ENCODE data around the gene KRTCAP3. TPM values are rescaled to one million over a fixed set of nuclear protein-coding genes. Genes with fewer than 3 reads are reported as not detected.
"Not testable (repeated sequence)": the region's sequence is repeated elsewhere in the genome, so short reads cannot be mapped to it uniquely, and the experiment has no call there.

Gene KRTCAP3
- total RNA-seq, 1 donor, result 0.72 TPM

DNA sequence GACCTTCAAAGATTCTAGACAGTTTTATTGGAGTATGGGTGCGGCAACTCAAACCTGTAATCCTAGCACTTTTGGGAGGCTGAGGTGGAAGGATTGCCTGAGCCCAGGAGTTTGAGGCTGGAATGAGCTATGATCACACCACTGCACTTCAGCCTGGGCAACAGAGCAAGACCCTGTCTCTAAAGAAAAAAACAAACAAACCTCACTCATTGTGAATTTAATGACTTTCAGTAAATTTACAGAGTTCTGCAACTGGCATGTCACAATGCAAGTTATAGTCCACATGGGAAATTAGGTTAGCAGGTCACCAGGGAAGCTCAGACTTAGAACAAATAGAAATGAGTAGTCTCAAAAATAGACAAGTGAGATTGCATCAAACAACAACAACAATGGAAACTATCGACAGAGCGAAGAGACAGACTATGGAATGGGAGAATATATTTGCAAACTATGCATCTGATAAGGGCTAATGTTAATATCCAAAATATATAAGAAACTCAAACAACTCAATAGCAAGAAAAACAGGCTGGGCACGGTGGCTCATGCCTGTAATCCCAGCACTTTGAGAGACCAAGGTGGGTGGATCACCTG is 20.4 kb upstream of the KRTCAP3 start:
- no peak overlapping the region for H3K4me2 ChIP-seq (ENCODE audit: insufficient read depth, low read length)
- H3K79me2 ChIP-seq (ENCODE audit: insufficient read depth, low read length), result no peaks in the 10 kb centered on the region
- H3K36me3 ChIP-seq (ENCODE audit: insufficient read depth, low read length), result no peaks in the 10 kb centered on the region
- no peak for DNase-seq (ENCODE audit: insufficient read length, low spot score, missing footprints)
- H2AFZ ChIP-seq (ENCODE audit: low read length), result no peak overlapping the region
- no peaks in the 10 kb centered on the region for H4K20me1 ChIP-seq (ENCODE audit: insufficient read depth, low read length)
- no peak overlapping the region for H3K4me3 ChIP-seq (ENCODE audit: insufficient read depth, low read length)
- no peaks in the 10 kb centered on the region for H3K4me1 ChIP-seq (ENCODE audit: insufficient read depth, low read length)
- H3K27ac ChIP-seq (ENCODE audit: low read depth, low read length), result no peak overlapping the region
- no peaks in the 10 kb centered on the region for H3K9me3 ChIP-seq (ENCODE audit: low read depth, low read length)
- TF ChIP-seq, protein P1, sequence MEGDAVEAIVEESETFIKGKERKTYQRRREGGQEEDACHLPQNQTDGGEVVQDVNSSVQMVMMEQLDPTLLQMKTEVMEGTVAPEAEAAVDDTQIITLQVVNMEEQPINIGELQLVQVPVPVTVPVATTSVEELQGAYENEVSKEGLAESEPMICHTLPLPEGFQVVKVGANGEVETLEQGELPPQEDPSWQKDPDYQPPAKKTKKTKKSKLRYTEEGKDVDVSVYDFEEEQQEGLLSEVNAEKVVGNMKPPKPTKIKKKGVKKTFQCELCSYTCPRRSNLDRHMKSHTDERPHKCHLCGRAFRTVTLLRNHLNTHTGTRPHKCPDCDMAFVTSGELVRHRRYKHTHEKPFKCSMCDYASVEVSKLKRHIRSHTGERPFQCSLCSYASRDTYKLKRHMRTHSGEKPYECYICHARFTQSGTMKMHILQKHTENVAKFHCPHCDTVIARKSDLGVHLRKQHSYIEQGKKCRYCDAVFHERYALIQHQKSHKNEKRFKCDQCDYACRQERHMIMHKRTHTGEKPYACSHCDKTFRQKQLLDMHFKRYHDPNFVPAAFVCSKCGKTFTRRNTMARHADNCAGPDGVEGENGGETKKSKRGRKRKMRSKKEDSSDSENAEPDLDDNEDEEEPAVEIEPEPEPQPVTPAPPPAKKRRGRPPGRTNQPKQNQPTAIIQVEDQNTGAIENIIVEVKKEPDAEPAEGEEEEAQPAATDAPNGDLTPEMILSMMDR (IDR thresholded peaks at IDR 0.05; ENCODE audit: extremely low read depth, low read depth, low read length), result no peak
- no peaks in the 10 kb centered on the region for H3K27me3 ChIP-seq (ENCODE audit: insufficient read depth, low read length)

DNA sequence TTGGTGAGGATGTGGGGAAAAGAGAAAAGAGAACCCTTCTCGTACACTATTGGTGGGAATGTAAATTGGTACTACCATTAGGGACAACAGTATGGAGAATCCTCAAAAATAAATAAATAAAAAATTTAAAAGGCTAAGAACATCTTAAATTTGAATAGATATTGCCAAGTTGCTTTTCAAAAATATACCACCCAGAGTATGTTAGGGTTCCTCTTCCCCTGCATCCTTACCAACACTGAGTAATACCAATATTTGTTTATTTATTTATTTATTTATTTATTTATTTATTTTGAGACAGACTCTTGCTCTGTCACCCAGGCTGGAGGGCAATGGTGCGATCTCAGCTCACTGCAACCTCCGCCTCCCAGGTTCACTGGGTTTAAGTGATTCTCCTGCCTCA is 19.2 kb upstream of the KRTCAP3 start:
- Histone ChIP-seq H3K4me2 (ENCODE audit: insufficient read depth, low read length) (no peak overlapping the region), H3K79me2 (ENCODE audit: insufficient read depth, low read length) (no peaks in the 10 kb centered on the region), H3K36me3 (ENCODE audit: insufficient read depth, low read length) (no peaks in the 10 kb centered on the region), H3K4me3 (ENCODE audit: insufficient read depth, low read length) (no peak overlapping the region), H2AFZ (ENCODE audit: low read length) (no peak overlapping the region), H3K4me1 (ENCODE audit: insufficient read depth, low read length) (peaks cover 5% of the 10 kb centered on the region), H3K9me3 (ENCODE audit: low read depth, low read length) (no peaks in the 10 kb centered on the region), H3K27me3 (ENCODE audit: insufficient read depth, low read length) (no peaks in the 10 kb centered on the region), H4K20me1 (ENCODE audit: insufficient read depth, low read length) (no peaks in the 10 kb centered on the region), H3K27ac (ENCODE audit: low read depth, low read length) (no peak overlapping the region)
- DNase-seq (ENCODE audit: insufficient read length, low spot score, missing footprints), result no peak
- TF ChIP-seq, protein P1 (IDR thresholded peaks at IDR 0.05; ENCODE audit: extremely low read depth, low read depth, low read length), result no peak

DNA sequence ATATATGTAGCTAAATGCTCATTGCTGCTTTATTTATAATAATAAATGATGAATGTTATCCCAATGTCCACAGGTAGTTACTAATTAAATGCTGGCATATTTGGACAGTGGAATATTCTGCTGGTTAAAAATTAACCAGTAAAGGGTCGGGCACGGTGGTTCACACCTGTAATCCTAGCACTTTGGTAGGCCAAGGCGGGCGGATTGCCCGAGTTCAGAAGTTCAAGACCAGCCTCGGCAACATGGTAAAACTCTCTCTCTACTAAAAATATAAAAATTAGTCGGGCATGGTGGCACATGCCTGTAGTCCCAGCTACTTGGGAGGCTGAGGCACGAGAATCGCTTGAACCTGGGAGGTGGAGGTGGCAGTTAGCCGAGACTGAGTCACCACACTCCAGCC is 17.1 kb upstream of the KRTCAP3 start:
- not testable (repeated sequence) for H3K27me3 ChIP-seq (ENCODE audit: insufficient read depth, low read length); H3K9me3 ChIP-seq (ENCODE audit: low read depth, low read length); DNase-seq (ENCODE audit: insufficient read length, low spot score, missing footprints); H3K36me3 ChIP-seq (ENCODE audit: insufficient read depth, low read length); H2AFZ ChIP-seq (ENCODE audit: low read length); H3K4me3 ChIP-seq (ENCODE audit: insufficient read depth, low read length); H3K4me2 ChIP-seq (ENCODE audit: insufficient read depth, low read length); H3K27ac ChIP-seq (ENCODE audit: low read depth, low read length)
- Histone ChIP-seq H3K4me1 (ENCODE audit: insufficient read depth, low read length) (peaks cover 14% of the 10 kb centered on the region), H4K20me1 (ENCODE audit: insufficient read depth, low read length) (peaks cover 10% of the 10 kb centered on the region), H3K79me2 (ENCODE audit: insufficient read depth, low read length) (peaks cover 11% of the 10 kb centered on the region)

DNA sequence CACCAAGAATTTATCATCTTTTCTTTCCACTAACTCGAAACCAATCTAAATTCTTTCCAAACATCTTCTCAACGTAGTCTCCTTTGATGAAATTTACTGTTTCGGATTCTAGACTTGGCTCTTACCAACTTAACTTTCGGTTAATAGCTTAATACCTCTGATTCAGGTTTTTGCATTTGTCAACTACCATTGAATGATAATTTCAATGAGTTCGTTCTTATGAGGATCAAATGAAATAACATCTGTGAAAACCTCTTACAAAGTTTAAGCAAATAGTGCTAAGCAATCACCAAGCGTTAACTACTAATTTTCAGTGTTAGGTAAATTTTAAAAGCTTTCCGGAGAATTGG is 14.3 kb upstream of the KRTCAP3 start:
- TF ChIP-seq, protein P1 (IDR thresholded peaks at IDR 0.05; ENCODE audit: extremely low read depth, low read depth, low read length), result no peak
- peak overlapping the region; percentile 95 for H3K4me3 ChIP-seq (ENCODE audit: insufficient read depth, low read length)
- H3K79me2 ChIP-seq (ENCODE audit: insufficient read depth, low read length), result peaks cover 38% of the 10 kb centered on the region
- no peaks in the 10 kb centered on the region for H3K9me3 ChIP-seq (ENCODE audit: low read depth, low read length)
- DNase-seq (ENCODE audit: insufficient read length, low spot score, missing footprints), result no peak
- H3K27me3 ChIP-seq (ENCODE audit: insufficient read depth, low read length), result no peaks in the 10 kb centered on the region
- H3K4me1 ChIP-seq (ENCODE audit: insufficient read depth, low read length), result peaks cover 22% of the 10 kb centered on the region
- H3K27ac ChIP-seq (ENCODE audit: low read depth, low read length), result peak overlapping the region; percentile 88
- H4K20me1 ChIP-seq (ENCODE audit: insufficient read depth, low read length), result peaks cover 35% of the 10 kb centered on the region
- H2AFZ ChIP-seq (ENCODE audit: low read length), result peak overlapping the region; percentile 99
- H3K36me3 ChIP-seq (ENCODE audit: insufficient read depth, low read length), result peaks cover 4% of the 10 kb centered on the region
- H3K4me2 ChIP-seq (ENCODE audit: insufficient read depth, low read length), result peak overlapping the region; percentile 97

Data from osteoblast (primary cell).